ENCODE results near the gene ZFP64.
"Not testable (repeated sequence)": the region's sequence is repeated elsewhere in the genome, so short reads cannot be mapped to it uniquely, and the experiment has no call there.

The ZFP64 gene

DNA sequence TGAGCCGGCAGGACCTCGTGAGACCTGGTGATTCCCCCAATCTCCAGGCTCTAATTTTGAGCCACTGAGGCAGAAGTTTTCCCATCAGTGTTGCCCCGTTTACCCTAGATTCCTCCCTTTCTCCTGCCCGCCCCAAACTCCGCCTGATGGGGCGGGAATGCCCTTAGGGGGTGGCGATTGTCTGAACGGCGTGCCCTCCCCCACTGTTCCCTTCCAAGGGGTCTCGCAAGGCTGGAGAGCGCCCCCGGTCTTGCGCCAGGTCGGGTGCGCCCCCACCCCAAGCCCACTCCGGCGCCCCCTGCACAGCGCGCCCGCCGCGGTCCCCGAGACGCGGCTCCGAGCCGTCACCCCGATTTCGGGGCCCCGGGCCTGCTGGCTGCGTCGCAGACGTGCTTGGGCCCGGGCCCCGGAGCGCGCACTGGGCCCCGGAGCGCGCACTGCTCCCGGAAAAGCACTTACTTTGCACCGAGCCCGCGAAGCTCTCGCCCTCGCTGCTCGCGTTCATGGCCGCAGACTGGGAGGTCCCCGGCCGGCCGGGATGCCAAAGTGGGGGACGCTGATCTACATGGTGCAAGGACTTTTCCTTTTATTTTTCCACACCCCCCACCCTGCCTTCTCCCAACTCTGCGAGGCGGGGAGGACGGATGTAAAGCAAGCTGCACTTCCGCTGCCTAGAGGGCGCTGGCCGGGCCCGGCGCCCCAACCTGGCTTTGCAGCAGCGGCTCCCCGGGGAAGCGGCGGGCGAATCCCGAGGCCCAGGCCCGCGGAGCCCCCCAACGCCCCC, at the start of gene ZFP64:
Gene ZFP64 (minus strand): TSS at position 648 of the 784 bp plus-strand sequence. CDS start 143 bp downstream, at position 505.
- DNase-seq = peak; percentile 7

DNA sequence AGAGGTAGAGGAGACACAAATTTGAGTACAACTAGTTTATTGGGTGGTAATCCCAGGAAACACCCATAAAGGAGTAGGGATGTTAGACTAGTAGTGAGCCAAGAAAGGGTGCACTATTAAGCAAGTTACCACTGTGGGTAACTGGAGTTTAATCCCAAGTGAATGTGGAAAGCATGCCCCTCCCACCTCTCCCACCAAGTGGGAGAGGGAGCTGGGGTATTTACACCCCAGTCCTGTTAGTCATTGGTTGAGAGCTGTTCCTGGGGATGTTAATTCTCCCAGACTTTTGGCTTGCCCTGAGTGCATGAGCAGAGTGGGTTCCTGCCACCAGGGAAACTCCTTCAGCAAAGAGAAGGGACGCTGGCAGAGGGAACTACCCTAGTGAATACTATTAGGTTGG, 49.2 kb upstream of the ZFP64 start:
- DNase-seq = no peak

GRCh38 chr20:52239102-52239501, 47.5 kb upstream of the ZFP64 start:
- no peak for DNase-seq

GRCh38 chr20:52236292-52236691, 44.7 kb upstream of the ZFP64 start:
- no peak for DNase-seq

DNA sequence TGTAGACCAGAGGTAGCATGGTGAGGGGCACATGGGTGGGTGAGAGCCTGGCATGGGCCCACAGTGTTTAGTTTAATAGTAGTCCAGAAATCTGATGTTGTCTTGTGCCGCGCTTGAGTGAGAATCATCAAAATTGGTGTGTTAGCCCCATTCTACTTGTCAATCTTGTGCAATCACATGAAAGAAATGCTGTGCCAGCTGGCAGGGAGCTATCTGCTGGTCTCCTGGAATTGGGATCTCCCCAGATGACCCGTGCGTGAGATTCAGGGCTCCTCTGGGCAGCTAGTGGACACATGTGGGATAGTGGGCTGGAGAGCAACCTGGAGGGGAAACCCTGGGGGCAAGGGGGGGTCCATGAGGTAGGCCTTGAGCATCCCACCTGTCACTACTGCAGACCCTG, 43.5 kb upstream of the ZFP64 start:
- DNase-seq = no peak

GRCh38 chr20:52234302-52235045, 42.9 kb upstream of the ZFP64 start:
- DNase-seq = no peak

DNA sequence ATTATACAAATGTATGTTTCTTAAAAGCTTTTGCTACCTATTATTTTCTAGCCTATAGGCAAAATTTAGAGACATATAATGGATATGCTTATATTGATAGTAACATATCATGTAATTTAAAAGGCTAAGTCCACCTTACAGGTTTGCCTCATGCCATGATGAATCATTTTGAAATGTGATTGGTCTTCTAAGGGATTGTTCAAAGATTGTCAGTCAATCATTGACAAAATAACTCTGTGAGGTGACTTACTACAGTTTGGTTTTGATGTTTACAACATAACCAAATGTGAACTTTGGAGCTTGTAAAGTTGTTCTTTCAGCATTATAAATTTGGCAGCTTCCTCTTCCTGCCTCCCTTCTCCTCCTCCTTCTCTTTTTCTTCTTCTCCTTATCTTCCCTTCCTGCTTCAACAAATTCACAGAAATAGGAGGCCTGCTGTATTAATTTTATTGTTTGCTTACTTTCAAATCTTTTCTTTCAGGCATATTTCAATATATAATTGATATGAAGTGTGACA, 39.7 kb upstream of the ZFP64 start:
- no peak for DNase-seq

DNA sequence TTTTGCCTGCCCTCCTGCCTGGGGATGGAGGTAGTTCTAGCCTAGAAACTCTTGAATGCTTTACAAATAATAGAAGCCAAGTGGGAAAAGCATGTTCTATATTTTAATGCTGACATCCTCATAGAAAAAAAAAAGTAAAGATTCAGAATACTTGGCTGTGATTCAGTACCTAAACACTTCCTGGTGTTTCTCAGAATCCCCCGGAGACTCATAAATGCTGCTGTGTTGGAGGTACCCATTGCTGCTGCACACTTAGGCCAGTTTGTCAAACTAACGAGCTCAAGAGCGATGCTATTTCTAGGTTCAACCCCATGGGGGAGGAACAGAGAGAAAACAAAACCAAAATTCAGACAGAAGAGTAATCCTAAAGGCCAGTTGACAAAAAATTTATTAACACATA, 38.8 kb upstream of the ZFP64 start:
- no peak for DNase-seq

- DNase-seq = not testable (repeated sequence)
These were observed 37.8 kb upstream of the ZFP64 start for GRCh38 chr20:52229346-52229745.

- no peak for DNase-seq
These were observed 34.8 kb upstream of the ZFP64 start for GRCh38 chr20:52226370-52226769.

- DNase-seq = no peak
These were observed 33.3 kb upstream of the ZFP64 start for GRCh38 chr20:52224920-52225319.

GRCh38 chr20:52221362-52221761, 29.8 kb upstream of the ZFP64 start:
- not testable (repeated sequence) for DNase-seq

DNA sequence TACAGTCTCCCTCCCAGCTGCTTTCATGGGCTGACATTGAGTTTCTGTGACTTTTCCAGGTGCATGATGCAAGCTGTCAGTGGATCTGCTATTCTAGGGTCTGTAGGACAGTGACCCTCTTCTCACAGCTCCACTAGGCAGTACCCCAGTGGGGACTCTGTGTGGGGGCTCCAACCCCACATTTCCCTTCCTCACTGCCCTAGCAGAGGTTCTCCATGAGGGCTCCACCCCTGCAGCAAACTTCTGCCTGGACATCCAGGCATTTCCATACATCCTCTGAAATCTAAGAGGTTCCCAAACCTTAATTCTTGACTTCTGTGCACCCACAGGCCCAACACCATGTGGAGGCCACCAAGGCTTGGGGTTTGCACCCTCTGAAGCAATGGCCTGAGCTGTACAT, 29.3 kb upstream of the ZFP64 start:
- DNase-seq = not testable (repeated sequence)

GRCh38 chr20:52219441-52219840, 27.9 kb upstream of the ZFP64 start:
- DNase-seq = peak; percentile 3

DNA sequence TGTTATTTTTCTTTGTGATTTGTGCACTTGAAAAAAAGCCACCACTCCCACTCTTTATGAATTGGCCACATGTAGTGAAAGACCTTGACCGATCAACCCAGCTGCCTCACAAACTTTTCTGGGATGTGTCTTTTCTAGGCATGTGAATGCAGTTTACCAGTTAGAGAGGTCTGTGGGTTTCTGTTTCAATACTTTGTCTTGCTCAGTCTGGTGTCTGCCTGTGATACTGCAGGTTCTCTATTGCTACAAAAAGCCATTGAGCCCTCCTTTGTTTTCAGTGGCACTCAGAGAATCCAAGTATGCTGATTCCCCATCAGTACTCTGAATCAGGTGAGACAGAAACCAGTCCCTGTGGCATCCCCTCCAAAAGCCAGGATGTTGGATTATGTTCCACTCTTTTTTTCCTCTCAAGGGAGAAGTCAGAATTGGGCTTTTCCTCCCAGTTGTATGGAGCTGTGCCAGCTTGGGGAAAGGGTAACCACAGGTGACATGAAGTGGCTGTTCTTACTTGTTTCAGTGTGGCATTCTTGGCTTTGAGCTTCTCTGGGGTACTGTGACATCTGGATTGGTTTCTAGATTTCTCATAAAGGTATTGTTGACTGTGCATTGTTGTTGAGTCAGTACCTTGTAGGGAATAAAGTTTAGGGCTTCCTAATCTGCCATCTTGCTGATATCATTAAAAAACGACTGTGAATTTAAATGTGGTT, 26.3 kb upstream of the ZFP64 start:
- peak; percentile 17 for DNase-seq

DNA sequence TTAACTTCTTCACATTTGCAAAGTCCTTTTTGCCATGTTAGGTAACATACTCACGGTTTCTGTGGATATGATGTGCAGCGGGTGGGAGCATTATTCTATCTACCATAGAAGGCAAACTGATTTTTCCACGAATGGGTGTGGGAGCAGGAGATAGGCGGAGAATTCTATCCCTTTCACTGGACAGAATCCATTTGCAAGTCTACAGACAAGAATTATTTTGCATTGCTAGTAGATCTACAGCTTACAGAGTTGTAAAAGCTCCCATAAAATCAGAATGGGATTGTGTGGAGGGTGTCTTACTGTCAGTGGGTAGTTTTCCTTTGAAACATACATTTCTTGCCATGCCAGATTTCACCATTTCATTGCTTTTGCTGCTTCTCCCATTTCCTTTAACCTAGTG, 22.4 kb upstream of the ZFP64 start:
- no peak for DNase-seq

- no peak for DNase-seq
These were observed 21.4 kb upstream of the ZFP64 start for GRCh38 chr20:52212943-52213342.

GRCh38 chr20:52210037-52210990, 18.7 kb upstream of the ZFP64 start:
- DNase-seq = no peak

- DNase-seq = no peak
These were observed 17.6 kb upstream of the ZFP64 start for GRCh38 chr20:52209154-52209571.

DNA sequence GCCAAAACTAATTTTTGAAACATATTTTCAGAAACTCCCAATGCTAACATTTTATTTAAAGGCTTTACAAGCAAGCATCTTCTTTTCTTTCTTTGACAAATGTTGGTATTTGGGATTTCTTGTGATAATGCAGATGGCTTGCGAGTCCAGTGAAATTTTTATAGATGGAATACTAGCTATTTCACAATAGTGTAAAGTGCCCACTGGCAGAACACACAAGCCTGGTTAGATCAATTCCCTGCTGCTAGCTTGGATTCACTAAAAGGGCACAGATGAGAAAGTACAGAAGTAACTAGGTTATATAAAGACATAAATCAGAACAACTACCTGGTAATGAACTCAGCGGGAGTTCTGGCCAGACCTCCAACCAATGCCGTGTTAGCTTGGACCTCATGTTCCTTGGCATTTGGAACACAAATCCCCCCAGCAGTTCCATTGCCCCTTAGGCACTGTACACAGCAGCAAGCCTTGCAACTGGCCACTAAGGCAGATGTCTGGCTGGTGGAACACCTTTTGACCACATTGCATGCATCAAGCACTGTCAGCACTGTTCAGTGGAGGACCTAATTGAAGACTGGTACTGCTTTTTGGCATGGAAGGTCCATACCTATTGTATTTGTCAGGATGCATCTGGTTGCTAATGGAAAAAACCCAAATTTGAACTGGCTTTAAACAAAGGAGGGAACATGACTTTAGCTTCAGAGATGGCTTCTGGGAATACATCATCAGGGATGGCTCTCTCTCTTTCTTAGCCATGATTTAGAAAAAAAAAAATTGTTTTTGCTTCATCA, 15.6 kb upstream of the ZFP64 start:
- no peak for DNase-seq

GRCh38 chr20:52204136-52204535, 12.6 kb upstream of the ZFP64 start:
- no peak for DNase-seq

All from NCI-H2029 treated with DMSO at 0.1 percent for 48 hours (cell line).